H9 (cell line): ENCODE results near the gene SLMAP. TPM values are rescaled to one million over a fixed set of nuclear protein-coding genes. Genes with fewer than 3 reads are reported as not detected.

Source experiments
- DNase-seq: peaks from one replicate; pipeline ENCODE4 v3.0.0-alpha.2; 2017
- H2AFZ ChIP-seq: one replicate; pipeline ENCODE4 v1.6.1; 2013; ENCODE audit warnings: mild to moderate bottlenecking, low read length, control low read depth, moderate library complexity
- H2AK5ac ChIP-seq: 2 replicates; pipeline ENCODE4 v1.6.1; 2013; ENCODE audit warnings: low read length, control low read depth, mixed read lengths; ENCODE audit not compliant: insufficient read length
- H2BK120ac ChIP-seq: one replicate; pipeline ENCODE4 v1.6.1; 2013; ENCODE audit warnings: low read depth, mild to moderate bottlenecking, low read length, control low read depth, inconsistent platforms; ENCODE audit not compliant: poor library complexity, severe bottlenecking
- H2BK12ac ChIP-seq: 2 replicates; pipeline ENCODE4 v1.6.1; 2013; ENCODE audit warnings: low read length, control low read depth, mixed read lengths, low read depth; ENCODE audit not compliant: insufficient read length
- H2BK15ac ChIP-seq: 2 replicates; pipeline ENCODE4 v1.6.1; 2013; ENCODE audit warnings: low read depth, low read length, control low read depth
- H2BK20ac ChIP-seq: one replicate; pipeline ENCODE4 v1.6.1; 2013; ENCODE audit warnings: low read depth, mild to moderate bottlenecking, low read length, control low read depth, inconsistent platforms; ENCODE audit not compliant: poor library complexity, severe bottlenecking
- H2BK5ac ChIP-seq: 2 replicates; pipeline ENCODE4 v1.6.1; 2013; ENCODE audit warnings: low read length, control low read depth, mixed read lengths; ENCODE audit not compliant: insufficient read length
- H3K14ac ChIP-seq: 2 replicates; pipeline ENCODE4 v1.6.1; 2013; ENCODE audit warnings: low read length, control low read depth; ENCODE audit not compliant: insufficient read depth
- H3K18ac ChIP-seq: 2 replicates; pipeline ENCODE4 v1.6.1; 2013; ENCODE audit warnings: low read depth, mild to moderate bottlenecking, mixed read lengths, low read length, control low read depth; ENCODE audit not compliant: insufficient read length
- H3K23ac ChIP-seq: 2 replicates; pipeline ENCODE4 v1.6.1; 2013; ENCODE audit warnings: low read length, control low read depth, mixed read lengths, low read depth; ENCODE audit not compliant: insufficient read length
- H3K23me2 ChIP-seq: 2 replicates; pipeline ENCODE4 v1.6.1; 2013; ENCODE audit warnings: low read depth, mild to moderate bottlenecking, mixed read lengths, low read length, control low read depth; ENCODE audit not compliant: insufficient read length, poor library complexity, severe bottlenecking
- H3K27ac ChIP-seq: 2 replicates; pipeline ENCODE4 v1.5.1; 2013; ENCODE audit warnings: low read length, control low read depth, mixed read lengths, low read depth; ENCODE audit not compliant: insufficient read length
- H3K27me3 ChIP-seq: 2 replicates; pipeline ENCODE4 v1.6.1; 2013; ENCODE audit warnings: low read length, control low read depth, inconsistent platforms; ENCODE audit not compliant: insufficient read depth
- H3K4ac ChIP-seq: 2 replicates; pipeline ENCODE4 v1.6.1; 2013; ENCODE audit warnings: low read depth, mild to moderate bottlenecking, control low read depth, inconsistent platforms, low read length, moderate library complexity
- H3K4me1 ChIP-seq: 2 replicates; pipeline ENCODE4 v1.6.1; 2013; ENCODE audit warnings: low read length, control low read depth, inconsistent platforms; ENCODE audit not compliant: insufficient read depth
- H3K4me2 ChIP-seq: 2 replicates; pipeline ENCODE4 v1.6.1; 2013; ENCODE audit warnings: low read length, control low read depth, mixed read lengths; ENCODE audit not compliant: insufficient read length, insufficient read depth
- H3K56ac ChIP-seq: 2 replicates; pipeline ENCODE4 v1.6.1; 2013; ENCODE audit warnings: low read depth, mild to moderate bottlenecking, mixed read lengths, low read length, control low read depth; ENCODE audit not compliant: insufficient read length
- H3K79me1 ChIP-seq: 2 replicates; pipeline ENCODE4 v1.6.1; 2013; ENCODE audit warnings: low read depth, mild to moderate bottlenecking, moderate library complexity, low read length, control low read depth, inconsistent platforms; ENCODE audit not compliant: insufficient read depth, poor library complexity, severe bottlenecking
- H3K79me2 ChIP-seq: 2 replicates; pipeline ENCODE4 v1.6.1; 2013; ENCODE audit warnings: low read length, control low read depth, inconsistent platforms; ENCODE audit not compliant: insufficient read depth
- H3K9ac ChIP-seq: 2 replicates; pipeline ENCODE4 v1.6.1; 2013; ENCODE audit warnings: low read length, control low read depth, mixed read lengths; ENCODE audit not compliant: insufficient read length; ENCODE audit errors: extremely low read depth
- H3K9me3 ChIP-seq: one replicate; pipeline ENCODE4 v1.6.1; 2013; ENCODE audit warnings: low read depth, low read length, inconsistent platforms; ENCODE audit not compliant: control insufficient read depth
- H3T11ph ChIP-seq: one replicate; pipeline ENCODE4 v1.6.1; 2013; ENCODE audit warnings: mild to moderate bottlenecking, low read length, control low read depth, inconsistent platforms
- H4K20me1 ChIP-seq: one replicate; pipeline ENCODE4 v1.6.1; 2013; ENCODE audit not compliant: control insufficient read depth, insufficient read length, insufficient read depth
- H4K5ac ChIP-seq: 2 replicates; pipeline ENCODE4 v1.6.1; 2013; ENCODE audit warnings: low read depth, mild to moderate bottlenecking, mixed read lengths, low read length, control low read depth; ENCODE audit not compliant: insufficient read length
- H4K8ac ChIP-seq: replicated peaks from 2 replicates; pipeline ENCODE4 v1.6.1; 2013; ENCODE audit warnings: low read length, control low read depth, mixed read lengths, low read depth; ENCODE audit not compliant: insufficient read length
- H4K91ac ChIP-seq: 2 replicates; pipeline ENCODE4 v1.6.1; 2013; ENCODE audit warnings: low read depth, mild to moderate bottlenecking, moderate library complexity, mixed read lengths, low read length, control low read depth; ENCODE audit not compliant: insufficient read length
- H3K27ac Mint-ChIP-seq, 3 experiments: 2 replicates in 2 of 3; 3 replicates in 1 of 3; pipeline ENCODE4 v1.8.0; 2020 to 2021; ENCODE audit warnings: mixed read lengths in 3 of 3, mild to moderate bottlenecking in 1 of 3, moderate library complexity in 1 of 3
- H3K27me3 Mint-ChIP-seq: 2 replicates; pipeline ENCODE4 v1.8.0; 2021; ENCODE audit warnings: low read depth, mild to moderate bottlenecking, moderate library complexity, mixed read lengths
- H3K36me3 Mint-ChIP-seq, 3 experiments: 2 replicates in 2 of 3; 3 replicates in 1 of 3; pipeline ENCODE4 v1.8.0; 2020 to 2021; ENCODE audit warnings: low read depth in 3 of 3, mixed read lengths in 3 of 3; ENCODE audit not compliant: insufficient read depth in 1 of 3
- H3K4me1 Mint-ChIP-seq, 2 experiments: 2 replicates each; pipeline ENCODE4 v1.8.0; 2020; ENCODE audit warnings: mixed read lengths in 2 of 2
- H3K4me3 Mint-ChIP-seq, 2 experiments: 2 replicates in 1 of 2; 3 replicates in 1 of 2; pipeline ENCODE4 v1.8.0; 2020 to 2021; ENCODE audit warnings: mild to moderate bottlenecking in 2 of 2, mixed read lengths in 2 of 2, moderate library complexity in 1 of 2
- H3K9me3 Mint-ChIP-seq, 2 experiments: 2 replicates in 1 of 2; 3 replicates in 1 of 2; pipeline ENCODE4 v1.8.0; 2020; ENCODE audit warnings: mild to moderate bottlenecking in 2 of 2, mixed read lengths in 2 of 2, moderate library complexity in 1 of 2
- CTCF ChIP-seq: fragments of 200-600 bp; sonication (generic); conservative IDR thresholded peaks from 3 replicates; pipeline ENCODE4 v1.8.0; 2021; ENCODE audit warnings: antibody characterized with exemption, mild to moderate bottlenecking
- WGBS: extraction: QIAGEN DNeasy Blood & Tissue Kit; methylation state at CpG from one replicate; pipeline ENCODE4 v1.1.7; 2013; ENCODE audit warnings: missing lambda C conversion rate, low lambda C conversion rate, mixed read lengths; ENCODE audit not compliant: insufficient read length; ENCODE audit errors: extremely low coverage; 5-methylcytosine and 5-hydroxymethylcytosine counted together
- total RNA-seq: library from RNA; stranded (reverse); gene quantifications from 2 replicates; pipeline ENCODE4 v1.2.1, GENCODE V29; 2021

Gene SLMAP
- total RNA-seq, 1 experiment from 2014 or later = 65.1 TPM

DNA sequence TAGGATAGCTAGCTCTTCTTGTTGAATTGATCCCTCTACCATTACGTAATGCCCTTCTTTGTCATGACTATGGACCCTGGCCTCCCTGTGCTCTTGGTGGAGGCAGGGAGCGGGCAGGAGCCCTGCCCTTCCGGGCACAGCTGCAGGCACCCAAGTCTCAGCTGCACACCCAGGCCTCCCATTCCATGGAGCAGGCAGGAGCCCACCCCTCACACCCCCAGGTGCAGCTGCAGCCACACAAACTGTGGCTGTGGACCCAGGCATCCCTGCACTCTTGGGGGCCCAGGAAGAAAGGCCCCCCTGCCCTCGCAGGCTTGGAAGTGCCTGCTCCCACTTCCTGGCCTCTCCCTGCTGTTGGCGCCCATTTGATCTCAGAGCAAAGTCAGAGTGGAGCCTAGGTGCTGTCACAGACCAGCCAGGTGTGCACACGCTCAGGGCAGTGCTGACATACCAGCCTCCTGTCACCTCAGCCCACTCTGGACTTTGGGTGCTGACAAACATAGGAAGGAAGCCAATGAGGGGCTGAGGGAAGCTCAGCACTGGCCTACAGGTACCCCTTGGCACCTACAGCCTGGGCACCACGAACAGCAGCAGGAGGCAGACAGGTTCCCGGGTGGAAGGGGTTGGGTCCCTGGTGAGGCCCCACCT is 53.0 kb downstream of the SLMAP start:
- Histone ChIP-seq H3K27me3 (no peaks in the 10 kb centered on the region), H4K5ac (no peak overlapping the region), H4K8ac (no peak overlapping the region), H4K91ac (no peak overlapping the region), H2AFZ (no peak overlapping the region), H3K4ac (no peak overlapping the region), H3K23me2 (no peaks in the 10 kb centered on the region), H2AK5ac (no peak overlapping the region), H3K18ac (no peak overlapping the region), H2BK20ac (no peak overlapping the region), H3K9ac (no peak overlapping the region), H2BK15ac (no peak overlapping the region), H3K27ac (no peak overlapping the region), H3K79me2 (peaks cover 4% of the 10 kb centered on the region; the same call in 1 of the 2 replicates), H3K4me1 (peaks cover 3% of the 10 kb centered on the region; the same call in 1 of the 2 replicates), H2BK5ac (no peak overlapping the region), H3T11ph (no peak overlapping the region), H3K9me3 (no peaks in the 10 kb centered on the region), H2BK120ac (no peak overlapping the region), H3K23ac (no peak overlapping the region), H2BK12ac (no peak overlapping the region), H3K4me2 (no peak overlapping the region), H4K20me1 (no peaks in the 10 kb centered on the region), H3K14ac (peak overlapping the region; percentile 8; the same call in 1 of the 2 replicates), H3K56ac (no peak overlapping the region), H3K79me1 (peaks cover 1% of the 10 kb centered on the region)
- WGBS = no CpG with 5 or more reads among the region's 8 CpGs
- Mint-ChIP-seq H3K27me3 (no peaks in the 10 kb centered on the region), H3K36me3 (no peaks in the 10 kb centered on the region), H3K27ac (peak overlapping the region in 2 of 3 experiments; percentile 75 to 86; a peak in 3 of 7 replicates), H3K4me3 (no peak overlapping the region), H3K9me3 (no peaks in the 10 kb centered on the region), H3K4me1 (peaks cover 36 to 37% of the 10 kb centered on the region in 2 experiments)
- TF ChIP-seq CTCF = no peak
- DNase-seq = no peak
